Rectal smooth muscle tissue (tissue), 1 donor: ENCODE data around the gene SLC8A1.

Experiments used
- H3K27ac ChIP-seq: one replicate; pipeline ENCODE4 v1.7.0; 2013; ENCODE audit warnings: low read depth, low read length, inconsistent platforms
- H3K27me3 ChIP-seq: one replicate; pipeline ENCODE4 v1.7.0; 2013; ENCODE audit warnings: low read length; ENCODE audit not compliant: control insufficient read depth, insufficient read depth
- H3K36me3 ChIP-seq: one replicate; pipeline ENCODE4 v1.7.0; 2013; ENCODE audit warnings: low read length; ENCODE audit not compliant: control insufficient read depth, insufficient read depth
- H3K4me1 ChIP-seq: one replicate; pipeline ENCODE4 v1.7.0; 2013; ENCODE audit warnings: low read length; ENCODE audit not compliant: control insufficient read depth, insufficient read depth
- H3K4me3 ChIP-seq: one replicate; pipeline ENCODE4 v1.7.0; 2013; ENCODE audit warnings: low read length
- H3K9ac ChIP-seq: one replicate; pipeline ENCODE4 v1.7.0; 2013; ENCODE audit warnings: low read length

SLC8A1 gene

DNA sequence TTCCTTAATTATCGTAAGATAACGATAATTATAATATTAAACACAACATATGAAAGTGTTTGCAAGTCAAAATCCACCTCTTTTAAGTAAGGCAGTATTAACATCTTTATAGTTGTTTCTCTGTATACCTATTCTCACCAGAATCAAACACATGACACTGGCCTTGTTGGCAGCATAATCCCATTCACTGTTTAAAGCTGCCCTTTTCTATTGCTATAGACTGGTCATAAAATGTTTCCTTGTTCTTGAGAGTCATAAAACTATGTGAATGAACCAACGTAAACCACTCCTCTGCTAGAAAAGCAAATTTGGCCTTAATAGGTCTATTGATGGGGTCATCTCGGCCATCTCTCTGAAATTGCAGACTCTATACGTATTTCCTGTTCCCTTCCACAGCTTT lies 293.1 kb downstream of the SLC8A1 start:
- no peak overlapping the region for H3K4me3 ChIP-seq
- H3K4me1 ChIP-seq: no peaks in the 10 kb centered on the region
- no peak overlapping the region for H3K27ac ChIP-seq
- no peaks in the 10 kb centered on the region for H3K27me3 ChIP-seq
- H3K9ac ChIP-seq: no peak overlapping the region
- H3K36me3 ChIP-seq: no peaks in the 10 kb centered on the region

DNA sequence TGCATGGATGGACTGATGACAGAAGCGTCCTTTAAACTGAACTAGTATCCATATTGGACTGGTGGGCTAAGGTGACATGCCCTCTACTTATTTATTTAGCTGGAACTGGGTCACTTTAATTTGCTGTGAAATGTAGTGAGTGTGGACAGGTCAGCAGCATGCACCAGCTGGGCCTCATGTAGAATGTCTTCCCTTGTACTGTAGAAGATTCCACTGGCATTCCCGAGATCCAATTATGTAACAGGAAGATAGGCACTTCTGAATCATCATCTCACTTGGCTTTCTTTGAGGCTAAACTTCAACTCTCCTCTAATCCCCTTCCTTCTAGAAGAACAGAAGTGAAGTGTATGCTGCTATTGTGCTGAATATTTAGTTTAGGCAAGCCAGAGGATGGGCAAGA lies 296.2 kb downstream of the SLC8A1 start:
- no peaks in the 10 kb centered on the region for H3K36me3 ChIP-seq
- H3K4me3 ChIP-seq: no peak overlapping the region
- H3K4me1 ChIP-seq: no peaks in the 10 kb centered on the region
- H3K27ac ChIP-seq: no peak overlapping the region
- no peaks in the 10 kb centered on the region for H3K27me3 ChIP-seq
- H3K9ac ChIP-seq: no peak overlapping the region

GRCh38 chr2:40150266-40150665 lies 301.6 kb downstream of the SLC8A1 start:
- Histone ChIP-seq H3K9ac (no peak overlapping the region), H3K4me1 (no peaks in the 10 kb centered on the region), H3K36me3 (peaks cover 4% of the 10 kb centered on the region), H3K27me3 (no peaks in the 10 kb centered on the region), H3K27ac (no peak overlapping the region), H3K4me3 (no peak overlapping the region)

DNA sequence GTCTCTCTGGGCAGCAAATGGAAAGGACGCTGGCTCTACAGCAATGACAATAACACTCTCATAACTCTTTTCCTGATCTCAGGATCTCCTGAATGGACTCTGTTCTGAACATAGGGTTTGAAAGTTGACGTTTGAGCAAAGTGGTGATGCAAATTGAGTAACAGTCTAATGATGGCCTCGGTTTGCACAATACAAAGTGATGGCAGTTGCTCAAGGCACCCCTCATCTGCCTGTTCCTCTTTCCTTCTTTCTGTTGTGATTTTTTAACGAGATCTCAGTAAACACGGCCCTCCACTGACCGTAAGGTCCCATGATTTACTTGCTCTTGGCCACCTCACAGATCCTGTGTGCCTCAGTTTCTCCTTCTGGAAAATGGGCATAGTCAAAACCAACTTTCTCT lies 303.6 kb downstream of the SLC8A1 start:
- H3K27me3 ChIP-seq: no peaks in the 10 kb centered on the region
- H3K36me3 ChIP-seq: peaks cover 4% of the 10 kb centered on the region
- H3K9ac ChIP-seq: no peak overlapping the region
- H3K27ac ChIP-seq: no peak overlapping the region
- no peak overlapping the region for H3K4me3 ChIP-seq
- H3K4me1 ChIP-seq: no peaks in the 10 kb centered on the region

DNA sequence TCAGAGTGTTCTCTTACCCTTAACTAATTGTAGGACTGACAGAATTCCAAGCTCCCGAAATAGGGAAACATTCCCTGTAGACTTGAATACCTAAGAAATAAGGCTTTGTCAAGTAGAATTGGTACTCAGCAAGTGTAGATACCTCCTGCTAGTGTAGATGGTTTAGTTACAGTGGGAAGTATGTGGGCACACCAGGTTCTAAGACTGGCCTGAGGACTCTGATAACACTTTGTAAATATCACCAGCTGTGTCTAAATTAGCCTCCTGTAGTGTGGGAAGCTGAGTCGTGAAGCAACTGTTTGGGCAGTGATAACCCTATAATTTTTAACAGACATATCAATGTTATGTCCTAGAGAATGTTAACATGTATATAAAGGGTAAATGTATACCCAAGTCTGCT lies 304.5 kb downstream of the SLC8A1 start:
- H3K36me3 ChIP-seq: peaks cover 4% of the 10 kb centered on the region
- no peak overlapping the region for H3K27ac ChIP-seq
- H3K4me1 ChIP-seq: no peaks in the 10 kb centered on the region
- H3K4me3 ChIP-seq: no peak overlapping the region
- no peaks in the 10 kb centered on the region for H3K27me3 ChIP-seq
- no peak overlapping the region for H3K9ac ChIP-seq

GRCh38 chr2:40144022-40144421 lies 307.9 kb downstream of the SLC8A1 start:
- Histone ChIP-seq H3K4me1 (peaks cover 2% of the 10 kb centered on the region), H3K4me3 (no peak overlapping the region), H3K27ac (no peak overlapping the region), H3K27me3 (no peaks in the 10 kb centered on the region), H3K9ac (no peak overlapping the region), H3K36me3 (peaks cover 7% of the 10 kb centered on the region)

DNA sequence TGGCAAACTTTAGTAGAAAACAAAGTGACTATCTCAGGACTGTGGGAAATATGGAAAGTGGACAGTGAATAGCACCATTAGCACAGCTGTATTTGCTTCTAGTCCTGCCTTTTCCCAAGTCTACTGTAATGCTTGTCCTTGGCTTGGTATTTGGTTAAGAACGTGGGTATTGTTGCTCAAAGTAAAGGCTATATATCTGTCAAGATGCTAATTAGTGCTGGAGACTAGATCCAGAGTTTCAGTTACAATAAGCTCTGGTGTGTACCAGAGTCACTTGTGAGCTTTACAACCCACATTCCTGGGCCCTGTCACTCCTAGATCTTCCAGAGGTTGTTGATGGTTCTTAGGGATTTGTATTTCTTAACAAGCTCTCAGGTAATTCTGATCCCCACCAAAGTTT lies 313.6 kb downstream of the SLC8A1 start:
- H3K27ac ChIP-seq: no peak overlapping the region
- no peak overlapping the region for H3K4me3 ChIP-seq
- no peak overlapping the region for H3K9ac ChIP-seq
- peaks cover 5% of the 10 kb centered on the region for H3K4me1 ChIP-seq
- H3K36me3 ChIP-seq: peaks cover 3% of the 10 kb centered on the region
- no peaks in the 10 kb centered on the region for H3K27me3 ChIP-seq

GRCh38 chr2:40131081-40131704 lies 320.7 kb downstream of the SLC8A1 start:
- no peak overlapping the region for H3K9ac ChIP-seq
- H3K36me3 ChIP-seq: no peaks in the 10 kb centered on the region
- H3K27me3 ChIP-seq: no peaks in the 10 kb centered on the region
- peaks cover 16% of the 10 kb centered on the region for H3K4me1 ChIP-seq
- no peak overlapping the region for H3K4me3 ChIP-seq
- peak overlapping the region; percentile 35 for H3K27ac ChIP-seq

DNA sequence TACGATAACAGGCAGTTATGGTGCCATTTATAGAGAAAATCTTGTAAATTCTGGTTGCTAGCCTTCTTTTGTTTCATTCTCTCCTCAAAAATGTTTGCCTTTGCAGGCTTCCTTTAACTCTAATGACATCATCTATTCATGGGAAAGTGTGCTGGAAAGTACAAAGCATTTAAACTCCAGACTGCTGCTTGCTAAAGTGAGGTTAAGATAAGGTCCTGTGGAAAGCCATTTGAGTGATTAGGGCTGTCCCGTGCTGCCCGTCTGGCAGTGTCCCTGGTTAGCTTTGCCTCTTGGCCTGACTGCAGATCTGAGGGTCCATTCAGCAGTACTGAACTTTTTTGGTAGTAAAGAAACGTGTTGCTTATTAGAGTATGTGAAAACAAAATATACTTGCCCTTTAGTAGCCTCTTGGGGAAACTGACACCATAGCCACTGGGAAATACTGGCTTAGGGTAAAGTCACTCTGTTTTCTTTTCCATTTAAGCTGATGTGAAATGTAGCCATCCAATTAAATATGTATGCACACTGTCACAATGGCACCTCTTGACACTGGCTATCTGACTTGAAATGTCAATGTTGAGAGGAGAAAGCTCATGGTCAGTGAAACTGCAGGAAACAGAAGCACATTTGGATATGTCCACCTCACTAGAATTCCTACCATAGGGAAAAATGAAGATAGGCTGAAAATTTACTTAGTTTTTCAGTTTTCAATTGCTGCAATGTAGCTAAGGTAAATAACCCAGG lies 321.5 kb downstream of the SLC8A1 start:
- H3K4me1 ChIP-seq: peaks cover 13% of the 10 kb centered on the region

GRCh38 chr2:40129725-40130124 lies 322.2 kb downstream of the SLC8A1 start:
- no peak overlapping the region for H3K9ac ChIP-seq
- H3K4me1 ChIP-seq: peaks cover 13% of the 10 kb centered on the region
- no peak overlapping the region for H3K4me3 ChIP-seq
- no peaks in the 10 kb centered on the region for H3K36me3 ChIP-seq
- no peaks in the 10 kb centered on the region for H3K27me3 ChIP-seq
- peak overlapping the region; percentile 44 for H3K27ac ChIP-seq

More for the DNA sequence above, 321.5 kb downstream of the SLC8A1 start:
- Histone ChIP-seq H3K27me3 (no peaks in the 10 kb centered on the region), H3K27ac (peak overlapping the region; percentile 44), H3K9ac (no peak overlapping the region), H3K4me3 (no peak overlapping the region), H3K36me3 (no peaks in the 10 kb centered on the region)

GRCh38 chr2:40128796-40129195 lies 323.1 kb downstream of the SLC8A1 start:
- peak overlapping the region; percentile 16 for H3K27ac ChIP-seq
- H3K4me3 ChIP-seq: no peak overlapping the region
- peaks cover 19% of the 10 kb centered on the region for H3K4me1 ChIP-seq
- no peaks in the 10 kb centered on the region for H3K36me3 ChIP-seq
- no peak overlapping the region for H3K9ac ChIP-seq
- no peaks in the 10 kb centered on the region for H3K27me3 ChIP-seq

- H3K9ac ChIP-seq: no peak overlapping the region
- H3K27me3 ChIP-seq: no peaks in the 10 kb centered on the region
- peaks cover 20% of the 10 kb centered on the region for H3K4me1 ChIP-seq
- H3K4me3 ChIP-seq: no peak overlapping the region
- H3K36me3 ChIP-seq: no peaks in the 10 kb centered on the region
- H3K27ac ChIP-seq: peak overlapping the region; percentile 53
Measured at GRCh38 chr2:40127890-40128557, 323.9 kb downstream of the SLC8A1 start.
